ENCODE measurements around the gene COL16A1.

COL16A1 gene

GRCh38 chr1:31675161-31675560, 28.7 kb downstream of the COL16A1 start:
- no peak overlapping the region for H3K27ac ChIP-seq
- TF ChIP-seq ZFX (IDR thresholded peaks at IDR 0.05) (no peak), CTCF (conservative IDR thresholded peaks at IDR 0.05) (no peak)

GRCh38 chr1:31674626-31675025, 29.2 kb downstream of the COL16A1 start:
- H3K27ac ChIP-seq, result no peak overlapping the region
- no peak for TF ChIP-seq CTCF (conservative IDR thresholded peaks at IDR 0.05)
- TF ChIP-seq ZFX (IDR thresholded peaks at IDR 0.05), result no peak

- TF ChIP-seq ZFX (IDR thresholded peaks at IDR 0.05), result no peak
- TF ChIP-seq CTCF (conservative IDR thresholded peaks at IDR 0.05), result no peak
- no peak overlapping the region for H3K27ac ChIP-seq
These were observed 30.4 kb downstream of the COL16A1 start for GRCh38 chr1:31673433-31673832.

- no peak overlapping the region for H3K27ac ChIP-seq
- no peak for TF ChIP-seq CTCF (conservative IDR thresholded peaks at IDR 0.05)
- no peak for TF ChIP-seq ZFX (IDR thresholded peaks at IDR 0.05)
These were observed 30.8 kb downstream of the COL16A1 start for GRCh38 chr1:31672986-31673385.

- H3K27ac ChIP-seq, result no peak overlapping the region
- TF ChIP-seq CTCF (conservative IDR thresholded peaks at IDR 0.05) (no peak), ZFX (IDR thresholded peaks at IDR 0.05) (no peak)
These were observed 32.1 kb downstream of the COL16A1 start for GRCh38 chr1:31671561-31672201.

- no peak overlapping the region for H3K27ac ChIP-seq
- TF ChIP-seq CTCF (conservative IDR thresholded peaks at IDR 0.05) (no peak), ZFX (IDR thresholded peaks at IDR 0.05) (no peak)
These were observed 32.7 kb downstream of the COL16A1 start for GRCh38 chr1:31671147-31671546.

- peak overlapping the region; percentile 46 for H3K27ac ChIP-seq
- TF ChIP-seq ZFX (IDR thresholded peaks at IDR 0.05), result no peak
These were observed 33.2 kb downstream of the COL16A1 start for GRCh38 chr1:31670593-31670964.
